Tibial artery (tissue), 4 donors: ENCODE measurements around the gene ELMOD1.

Experiments
- DNase-seq, 2 donors: peaks; one replicate each; pipeline ENCODE4 v3.0.0-alpha.2; 2019
- H3K27ac ChIP-seq, 2 donors: fragments of 200-600 bp; sonication (generic) in 1 of 2; 1 replicate in 1 of 2; 2 replicates in 1 of 2; pipeline ENCODE4 v1.5.1; 2018 to 2019; ENCODE audit warnings: mild to moderate bottlenecking in 1 of 2
- H3K27me3 ChIP-seq, 2 donors: fragments of 200-600 bp; sonication (generic) in 1 of 2; one replicate each; pipeline versions ENCODE4 v1.5.1 to v1.6.0; 2016 to 2019
- H3K36me3 ChIP-seq, 3 donors: fragments of 200-600 bp; sonication (generic) in 2 of 3; one replicate each; pipeline ENCODE4 v1.5.1; 2016 to 2019; ENCODE audit warnings: mild to moderate bottlenecking in 2 of 3
- H3K4me1 ChIP-seq, 4 donors: fragments of 200-600 bp; sonication (generic) in 2 of 4; 1 replicate in 3 of 4; 2 replicates in 1 of 4; pipeline ENCODE4 v1.5.1; 2016 to 2019
- H3K4me3 ChIP-seq, 2 donors: fragments of 200-600 bp; sonication (generic) in 1 of 2; 1 replicate in 1 of 2; 2 replicates in 1 of 2; pipeline ENCODE4 v1.5.1; 2018 to 2019; ENCODE audit warnings: mild to moderate bottlenecking in 2 of 2
- H3K9me3 ChIP-seq, 3 donors: fragments of 200-600 bp; sonication (generic) in 1 of 3; one replicate each; pipeline ENCODE4 v1.5.1; 2016 to 2019
- CTCF ChIP-seq, 2 experiments: fragments of 200-600 bp in 1 of 2; fragments of 450-650 bp in 1 of 2; IDR thresholded peaks; one replicate each; pipeline ENCODE4 v1.5.1; 2017 to 2019; ENCODE audit warnings: antibody characterized with exemption in 2 of 2, mild to moderate bottlenecking in 1 of 2, moderate library complexity in 1 of 2
- intact Hi-C: fragments of 100-400 bp; cut with DNase I; formaldehyde crosslinking; loops from one replicate; pipeline ENCODE4 v1.15.0; 2023; ENCODE audit warnings: low total_unique reads

Gene ELMOD1

DNA sequence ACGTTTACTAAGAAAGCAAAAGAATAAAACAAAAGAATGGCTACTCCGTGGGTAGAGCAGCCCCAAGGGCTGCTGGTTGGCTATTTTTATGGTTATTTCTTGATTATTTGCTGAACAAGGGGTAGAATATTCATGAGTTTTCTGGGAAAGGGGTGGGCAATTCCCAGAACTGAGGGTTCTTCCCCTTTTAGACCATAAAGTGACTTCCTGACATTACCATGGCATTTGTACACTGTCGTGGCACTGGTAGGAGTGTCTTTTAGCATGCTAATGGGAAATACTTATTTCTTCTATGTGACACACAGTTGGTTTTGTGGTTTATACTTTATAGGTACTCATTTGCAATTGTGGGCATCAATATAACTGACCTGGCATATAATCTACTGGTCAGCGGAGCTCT, 64.7 kb downstream of the ELMOD1 start:
- Histone ChIP-seq H3K27ac (no peak overlapping the region), H3K27me3 (no peaks in the 10 kb centered on the region), H3K36me3 (no peaks in the 10 kb centered on the region), H3K4me1 (no peaks in the 10 kb centered on the region), H3K9me3 (no peaks in the 10 kb centered on the region), H3K4me3 (no peak overlapping the region)
- intact Hi-C loops = no loop called here
- no peak for DNase-seq
- no peak for TF ChIP-seq CTCF (IDR thresholded peaks at IDR 0.05)

GRCh38 chr11:107659310-107659709, 68.4 kb downstream of the ELMOD1 start:
- Histone ChIP-seq H3K4me1 (no peaks in the 10 kb centered on the region), H3K27ac (no peak overlapping the region), H3K9me3 (no peaks in the 10 kb centered on the region), H3K36me3 (no peaks in the 10 kb centered on the region), H3K4me3 (no peak overlapping the region), H3K27me3 (peaks cover 0 to 3% of the 10 kb centered on the region in 2 donors)
- no peak for TF ChIP-seq CTCF (IDR thresholded peaks at IDR 0.05)
- no peak for DNase-seq
- intact Hi-C loops = no loop called here

GRCh38 chr11:107660066-107660465, 69.1 kb downstream of the ELMOD1 start:
- no peak for DNase-seq
- Histone ChIP-seq H3K4me1 (no peaks in the 10 kb centered on the region), H3K4me3 (no peak overlapping the region), H3K36me3 (no peaks in the 10 kb centered on the region), H3K27me3 (peaks cover 0 to 3% of the 10 kb centered on the region in 2 donors), H3K9me3 (no peaks in the 10 kb centered on the region), H3K27ac (no peak overlapping the region)
- intact Hi-C loops = no loop called here
- no peak for TF ChIP-seq CTCF (IDR thresholded peaks at IDR 0.05)

DNA sequence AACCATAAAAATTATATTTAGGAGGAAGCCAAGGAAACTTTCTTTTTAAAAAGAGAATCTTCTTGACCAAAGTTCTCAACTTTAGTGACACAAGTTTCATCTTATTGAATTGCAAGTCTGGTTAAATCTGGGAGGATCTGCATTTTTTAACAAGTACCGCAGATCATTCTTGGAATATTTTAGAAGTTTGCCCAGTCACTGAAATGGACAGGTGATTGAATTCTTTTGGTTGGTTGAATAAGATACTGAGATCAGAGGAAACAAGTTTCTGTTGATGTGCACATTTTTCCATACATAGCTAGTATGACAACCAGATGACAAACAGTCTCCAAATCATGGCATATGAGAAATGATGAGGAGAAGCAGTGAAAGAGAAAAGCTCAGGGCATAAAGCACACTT, 70.7 kb downstream of the ELMOD1 start:
- intact Hi-C loops = no loop called here
- Histone ChIP-seq H3K36me3 (no peaks in the 10 kb centered on the region), H3K9me3 (no peaks in the 10 kb centered on the region), H3K27me3 (peaks cover 0 to 3% of the 10 kb centered on the region in 2 donors), H3K27ac (no peak overlapping the region), H3K4me3 (no peak overlapping the region), H3K4me1 (no peaks in the 10 kb centered on the region)
- no peak for TF ChIP-seq CTCF (IDR thresholded peaks at IDR 0.05)
- DNase-seq = no peak

DNA sequence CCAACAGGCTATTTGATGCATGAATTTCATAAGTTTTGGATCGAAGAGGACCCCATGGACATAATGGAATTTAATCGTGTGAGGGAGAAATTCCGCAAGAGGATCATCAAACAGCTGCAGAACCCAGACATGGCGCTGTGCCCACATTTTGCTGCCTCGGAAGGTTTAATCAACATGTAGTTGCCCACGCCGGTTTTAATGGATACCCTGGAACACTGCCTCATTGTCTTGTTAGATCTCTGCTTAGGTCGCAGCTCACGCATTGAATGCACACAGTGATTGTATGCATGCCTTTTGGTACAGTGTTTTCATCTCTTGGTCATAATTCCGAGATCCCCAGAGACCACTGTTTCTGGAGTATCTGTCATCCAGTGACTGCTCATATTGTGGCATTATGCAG, 74.1 kb downstream of the ELMOD1 start:
- DNase-seq = no peak

More for the DNA sequence above, 74.1 kb downstream of the ELMOD1 start:
- Histone ChIP-seq H3K27ac (no peak overlapping the region), H3K27me3 (peaks cover 0 to 3% of the 10 kb centered on the region in 2 donors), H3K9me3 (no peaks in the 10 kb centered on the region), H3K36me3 (no peaks in the 10 kb centered on the region), H3K4me1 (no peaks in the 10 kb centered on the region), H3K4me3 (no peak overlapping the region)
- TF ChIP-seq CTCF (IDR thresholded peaks at IDR 0.05) = no peak
- intact Hi-C loops = no loop called here
